SJSA1 (cell line): ENCODE data around the gene GID8. TPM values are rescaled to one million over a fixed set of nuclear protein-coding genes. Genes with fewer than 3 reads are reported as not detected.
A peak's percentile ranks its signal among the peaks of the same experiment; 100 is the strongest.

Experiments
- DNase-seq, 2 experiments: peaks; one replicate each; pipeline ENCODE4 v3.0.0-alpha.2; 2015 to 2020; ENCODE audit warnings: low spot score in 2 of 2, low read depth in 1 of 2
- H3K27ac ChIP-seq: fragments of 250-450 bp; sonication (Bioruptor Pico); 2 replicates; pipeline ENCODE4 v1.5.1; 2020; ENCODE audit warnings: mild to moderate bottlenecking, moderate library complexity
- H3K27me3 ChIP-seq: fragments of 250-450 bp; sonication (Bioruptor Pico); replicated peaks from 2 replicates; pipeline ENCODE4 v1.5.1; 2020; ENCODE audit warnings: mild to moderate bottlenecking, moderate library complexity
- H3K36me3 ChIP-seq: fragments of 250-450 bp; sonication (Bioruptor Pico); 2 replicates; pipeline ENCODE4 v1.5.1; 2020; ENCODE audit warnings: mild to moderate bottlenecking
- H3K4me1 ChIP-seq: fragments of 250-450 bp; sonication (Bioruptor Pico); replicated peaks from 2 replicates; pipeline ENCODE4 v1.6.1; 2021; ENCODE audit warnings: mild to moderate bottlenecking
- H3K4me3 ChIP-seq: fragments of 250-450 bp; sonication (Bioruptor Pico); 2 replicates; pipeline ENCODE4 v1.5.1; 2020; ENCODE audit warnings: mild to moderate bottlenecking
- H3K9me3 ChIP-seq: fragments of 250-450 bp; sonication (Bioruptor Pico); replicated peaks from 2 replicates; pipeline ENCODE4 v1.5.1; 2020; ENCODE audit warnings: mild to moderate bottlenecking
- total RNA-seq: library from RNA; depleted of rRNA; stranded (reverse); fragments of >200 nt; shearing (Covaris generic); gene quantifications from 2 replicates; pipeline ENCODE4 v1.2.3, GENCODE V29; 2014

Gene GID8
- total RNA-seq, 1 experiment from 2014 or later: 20.7 TPM

DNA sequence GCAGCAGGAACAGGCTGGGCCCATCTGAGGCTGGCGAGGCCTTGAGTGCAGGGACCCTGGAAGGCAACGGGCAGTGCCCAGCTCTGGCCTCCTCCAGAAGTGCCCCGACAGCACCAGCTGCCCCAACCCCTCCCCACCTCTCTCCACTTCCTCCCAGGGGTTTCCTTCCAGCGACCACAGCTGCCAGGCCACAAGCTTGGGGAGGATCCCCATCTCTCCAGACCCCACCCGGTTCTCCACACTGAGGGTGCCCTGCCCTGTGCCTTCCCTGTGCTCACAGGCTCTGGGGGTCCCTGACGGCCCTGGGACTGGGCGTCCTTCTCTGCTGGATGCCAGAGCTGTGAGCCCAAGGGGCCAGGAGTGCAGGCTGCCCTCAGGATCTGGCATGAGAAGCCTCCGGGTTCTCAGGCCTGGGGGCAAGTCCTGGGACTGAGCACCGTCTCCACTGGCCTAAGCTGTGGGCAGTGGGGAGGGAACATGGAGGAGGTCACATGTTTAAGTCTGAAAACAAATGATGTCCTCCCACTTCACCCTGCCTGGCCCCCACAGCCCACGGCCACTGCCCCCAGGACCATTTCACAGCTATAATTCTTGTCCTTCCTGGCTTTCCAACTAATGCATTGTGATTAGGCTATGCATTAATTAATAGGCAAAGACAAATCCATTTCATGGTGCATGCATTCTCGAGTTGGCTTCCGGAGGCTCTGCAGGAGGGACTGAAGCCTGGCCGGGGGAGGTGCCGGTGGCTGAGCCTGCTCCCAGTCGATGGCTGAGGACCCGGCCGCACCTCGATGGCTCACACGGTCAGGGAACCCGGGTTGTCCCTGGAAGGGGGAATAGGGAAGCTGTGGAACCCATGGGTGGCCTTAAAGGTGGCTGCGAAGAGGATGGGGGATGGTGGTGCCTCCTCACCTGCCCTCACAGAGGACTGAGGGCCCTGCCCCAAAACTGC lies 44.5 kb downstream of the GID8 start:
- H3K4me1 ChIP-seq: no peaks in the 10 kb centered on the region
- no peak overlapping the region for H3K27ac ChIP-seq
- no peak for DNase-seq
- no peak overlapping the region for H3K4me3 ChIP-seq
- no peaks in the 10 kb centered on the region for H3K9me3 ChIP-seq
- peaks cover 74% of the 10 kb centered on the region for H3K27me3 ChIP-seq
- no peaks in the 10 kb centered on the region for H3K36me3 ChIP-seq

GRCh38 chr20:62983210-62983609 lies 45.3 kb downstream of the GID8 start:
- DNase-seq: no peak
- H3K36me3 ChIP-seq: no peaks in the 10 kb centered on the region
- H3K4me1 ChIP-seq: no peaks in the 10 kb centered on the region
- no peaks in the 10 kb centered on the region for H3K9me3 ChIP-seq
- no peak overlapping the region for H3K27ac ChIP-seq
- H3K27me3 ChIP-seq: peaks cover 67% of the 10 kb centered on the region
- no peak overlapping the region for H3K4me3 ChIP-seq

DNA sequence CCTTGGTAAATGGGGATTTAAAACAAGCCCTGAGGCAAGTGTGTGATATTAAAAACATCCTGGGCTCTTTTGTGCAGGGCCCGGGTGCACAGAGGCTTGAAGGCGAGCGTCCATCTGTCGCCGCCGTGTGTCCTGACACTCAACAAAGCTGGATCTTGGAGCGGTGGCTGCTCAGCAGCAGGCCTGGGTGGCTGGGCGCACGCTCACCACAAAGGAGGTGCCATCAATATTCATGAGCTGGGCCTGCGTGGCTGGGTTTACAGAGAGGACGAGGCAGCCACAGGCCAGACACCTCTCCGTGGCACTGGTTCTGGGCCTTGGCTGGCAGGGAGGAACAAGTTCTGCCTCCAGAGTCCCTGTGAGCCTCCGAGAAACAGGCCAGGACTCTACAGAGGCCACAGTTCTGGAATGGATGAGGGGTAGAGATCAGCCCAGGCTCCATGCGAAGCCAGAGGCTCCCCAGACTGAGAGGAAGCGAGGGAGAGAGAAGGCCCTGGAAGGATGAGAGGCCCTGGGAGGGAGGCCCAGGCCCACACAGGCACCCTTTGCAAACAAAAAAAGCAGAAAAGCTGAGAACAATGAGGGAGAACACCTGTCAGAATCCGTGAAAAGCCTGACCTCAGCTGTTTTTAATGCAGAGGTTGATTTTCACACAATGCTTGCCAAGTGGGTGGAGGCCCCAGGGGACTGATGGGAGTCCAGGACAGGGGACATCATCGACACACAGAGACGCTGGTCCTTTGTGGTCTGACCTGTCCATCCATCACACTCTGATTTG lies 46.9 kb downstream of the GID8 start:
- Histone ChIP-seq H3K27ac (no peak overlapping the region), H3K36me3 (no peaks in the 10 kb centered on the region), H3K9me3 (no peaks in the 10 kb centered on the region), H3K4me1 (peaks cover 6% of the 10 kb centered on the region), H3K4me3 (no peak overlapping the region), H3K27me3 (peaks cover 60% of the 10 kb centered on the region)
- no peak for DNase-seq

- Histone ChIP-seq H3K36me3 (no peaks in the 10 kb centered on the region), H3K4me1 (peaks cover 6% of the 10 kb centered on the region), H3K4me3 (no peak overlapping the region), H3K27me3 (peaks cover 57% of the 10 kb centered on the region), H3K9me3 (no peaks in the 10 kb centered on the region), H3K27ac (no peak overlapping the region)
- DNase-seq: no peak
Measured at GRCh38 chr20:62985444-62985778, 47.5 kb downstream of the GID8 start.

- Histone ChIP-seq H3K36me3 (no peaks in the 10 kb centered on the region), H3K9me3 (no peaks in the 10 kb centered on the region), H3K4me3 (no peak overlapping the region), H3K27ac (no peak overlapping the region), H3K27me3 (peaks cover 59% of the 10 kb centered on the region), H3K4me1 (peaks cover 6% of the 10 kb centered on the region)
- no peak for DNase-seq
Measured at GRCh38 chr20:62986257-62986800, 48.4 kb downstream of the GID8 start.

- Histone ChIP-seq H3K27me3 (peaks cover 57% of the 10 kb centered on the region), H3K4me3 (no peak overlapping the region), H3K9me3 (no peaks in the 10 kb centered on the region), H3K4me1 (peaks cover 6% of the 10 kb centered on the region), H3K27ac (no peak overlapping the region), H3K36me3 (no peaks in the 10 kb centered on the region)
- DNase-seq: no peak
Measured at GRCh38 chr20:62987114-62987513, 49.2 kb downstream of the GID8 start.

DNA sequence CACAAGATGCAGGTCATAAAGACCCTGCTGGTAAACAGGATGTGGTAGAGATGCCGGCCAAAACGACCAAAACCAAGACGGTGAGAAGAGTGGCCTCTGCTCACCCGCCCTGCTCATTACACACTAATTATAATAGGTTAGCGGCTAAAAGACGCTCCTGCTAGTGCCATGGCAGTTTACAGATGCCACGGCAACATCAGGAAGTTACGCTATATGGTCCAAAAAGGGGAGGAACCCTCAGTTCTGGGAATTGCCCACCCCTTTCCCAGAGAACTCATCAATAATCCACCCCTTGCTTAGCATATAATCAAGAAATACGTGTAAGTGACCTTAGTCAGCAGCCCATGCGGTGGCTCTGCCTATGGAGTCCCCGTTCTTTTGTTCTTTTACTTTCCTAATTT lies 51.3 kb downstream of the GID8 start:
- Histone ChIP-seq H3K4me3 (peak overlapping the region; percentile 29), H3K9me3 (no peaks in the 10 kb centered on the region), H3K4me1 (peaks cover 6% of the 10 kb centered on the region), H3K27me3 (peaks cover 45% of the 10 kb centered on the region), H3K36me3 (no peaks in the 10 kb centered on the region), H3K27ac (no peak overlapping the region)
- no peak for DNase-seq

- Histone ChIP-seq H3K9me3 (no peaks in the 10 kb centered on the region), H3K4me1 (peaks cover 6% of the 10 kb centered on the region), H3K27me3 (peaks cover 45% of the 10 kb centered on the region), H3K4me3 (no peak overlapping the region), H3K27ac (no peak overlapping the region), H3K36me3 (no peaks in the 10 kb centered on the region)
- DNase-seq: no peak
Measured at GRCh38 chr20:62990306-62990825, 52.4 kb downstream of the GID8 start.

GRCh38 chr20:62991196-62991807 lies 53.4 kb downstream of the GID8 start:
- no peak for DNase-seq
- no peak overlapping the region for H3K4me3 ChIP-seq
- H3K27ac ChIP-seq: no peak overlapping the region
- H3K36me3 ChIP-seq: no peaks in the 10 kb centered on the region
- H3K4me1 ChIP-seq: peaks cover 6% of the 10 kb centered on the region
- peaks cover 52% of the 10 kb centered on the region for H3K27me3 ChIP-seq
- H3K9me3 ChIP-seq: no peaks in the 10 kb centered on the region

GRCh38 chr20:62991863-62992262 lies 53.9 kb downstream of the GID8 start:
- H3K36me3 ChIP-seq: no peaks in the 10 kb centered on the region
- no peak for DNase-seq
- H3K9me3 ChIP-seq: no peaks in the 10 kb centered on the region
- H3K4me3 ChIP-seq: no peak overlapping the region
- H3K27me3 ChIP-seq: peaks cover 56% of the 10 kb centered on the region
- H3K4me1 ChIP-seq: peaks cover 6% of the 10 kb centered on the region
- no peak overlapping the region for H3K27ac ChIP-seq

DNA sequence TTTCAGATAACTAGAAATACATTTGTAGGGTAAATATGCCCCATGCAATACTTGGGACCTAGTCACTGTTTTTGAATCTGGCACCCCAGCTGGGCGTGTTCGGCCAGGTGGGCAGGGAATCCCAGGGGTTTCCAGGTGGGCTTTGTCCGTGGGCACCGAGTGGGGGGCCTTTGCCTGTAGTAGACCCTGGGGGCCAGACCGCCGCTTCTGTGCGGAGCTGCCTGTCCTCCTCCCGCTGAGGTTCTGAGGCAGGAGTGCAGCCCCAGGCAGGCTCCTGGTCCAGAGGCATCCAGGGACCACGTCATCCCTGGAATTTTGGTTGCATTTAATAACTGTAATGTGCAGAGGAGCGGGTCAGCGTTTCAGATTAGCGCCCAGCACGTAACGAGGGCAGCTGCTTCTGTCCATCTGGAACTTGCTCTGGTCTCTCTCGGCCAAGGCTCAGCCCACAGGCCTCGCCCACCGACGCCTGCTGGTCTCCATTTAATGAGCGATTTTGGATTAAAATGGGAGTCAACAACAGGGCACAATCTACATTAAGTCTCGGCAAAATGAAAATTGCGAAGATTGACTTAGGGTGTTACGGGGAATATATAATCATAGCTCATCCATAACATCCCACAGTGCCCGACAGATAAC lies 56.0 kb downstream of the GID8 start:
- DNase-seq: no peak
- Histone ChIP-seq H3K27me3 (peaks cover 61% of the 10 kb centered on the region), H3K4me3 (no peak overlapping the region), H3K4me1 (peaks cover 3% of the 10 kb centered on the region), H3K36me3 (no peaks in the 10 kb centered on the region), H3K9me3 (no peaks in the 10 kb centered on the region), H3K27ac (no peak overlapping the region)

GRCh38 chr20:62994869-62995281 lies 56.9 kb downstream of the GID8 start:
- H3K4me3 ChIP-seq: no peak overlapping the region
- no peaks in the 10 kb centered on the region for H3K36me3 ChIP-seq
- H3K9me3 ChIP-seq: no peaks in the 10 kb centered on the region
- no peak overlapping the region for H3K27ac ChIP-seq
- DNase-seq: no peak
- H3K4me1 ChIP-seq: no peaks in the 10 kb centered on the region
- H3K27me3 ChIP-seq: peaks cover 59% of the 10 kb centered on the region

- Histone ChIP-seq H3K4me3 (no peak overlapping the region), H3K27ac (no peak overlapping the region), H3K36me3 (no peaks in the 10 kb centered on the region), H3K27me3 (peaks cover 62% of the 10 kb centered on the region), H3K9me3 (no peaks in the 10 kb centered on the region), H3K4me1 (no peaks in the 10 kb centered on the region)
- no peak for DNase-seq
Measured at GRCh38 chr20:62995481-62995880, 57.5 kb downstream of the GID8 start.
